AG04450 (cell line): ENCODE data around the gene GDF7. TPM values are rescaled to one million over a fixed set of nuclear protein-coding genes. Genes with fewer than 3 reads are reported as not detected.

Experiments used
- CTCF ChIA-PET: fragments of 300-600, 350-600 bp; formaldehyde crosslinking; extraction: SDS; loops from one replicate; lab custom pipeline; 2022; ENCODE audit warnings: antibody characterized with exemption, inconsistent platforms; lab: Charles Lee
- POLR2A ChIA-PET: fragments of 350-600 bp; formaldehyde crosslinking; extraction: SDS; loops from one replicate; lab custom pipeline; 2021; ENCODE audit warnings: antibody characterized with exemption, inconsistent platforms; lab: Yijun Ruan, JAX
- DNase-seq: peaks from one replicate; pipeline ENCODE4 v3.0.0-alpha.2; 2011; ENCODE audit warnings: low read depth, low spot score
- H3K27ac ChIP-seq: one replicate; pipeline ENCODE4 v1.5.1; 2012; ENCODE audit warnings: low read depth, low read length, control low read depth
- H3K27me3 ChIP-seq: one replicate; pipeline ENCODE4 v1.6.0; 2012; ENCODE audit warnings: low read length; ENCODE audit not compliant: control insufficient read depth, insufficient read depth
- H3K4me3 ChIP-seq: 2 replicates; pipeline ENCODE4 v1.5.1; 2011; ENCODE audit warnings: mild to moderate bottlenecking, low read depth, low read length, control low read depth
- H3K9me3 ChIP-seq: 2 replicates; pipeline ENCODE4 v1.5.1; 2012; ENCODE audit warnings: low read length; ENCODE audit not compliant: control insufficient read depth, insufficient read depth
- polyA plus RNA-seq: library from polyadenylated mRNA; depleted of rRNA; stranded (reverse); fragments of >200 nt; gene quantifications from 2 replicates; pipeline ENCODE4 v1.2.3, GENCODE V29; 2011
- TF ChIP-seq, protein P1 (sequence below): IDR thresholded peaks from 2 replicates; pipeline ENCODE4 v1.5.1; 2011; ENCODE audit warnings: low read depth, low read length, control low read depth, inconsistent platforms

The GDF7 gene
- polyA plus RNA-seq, 1 experiment: 0.01 TPM

DNA sequence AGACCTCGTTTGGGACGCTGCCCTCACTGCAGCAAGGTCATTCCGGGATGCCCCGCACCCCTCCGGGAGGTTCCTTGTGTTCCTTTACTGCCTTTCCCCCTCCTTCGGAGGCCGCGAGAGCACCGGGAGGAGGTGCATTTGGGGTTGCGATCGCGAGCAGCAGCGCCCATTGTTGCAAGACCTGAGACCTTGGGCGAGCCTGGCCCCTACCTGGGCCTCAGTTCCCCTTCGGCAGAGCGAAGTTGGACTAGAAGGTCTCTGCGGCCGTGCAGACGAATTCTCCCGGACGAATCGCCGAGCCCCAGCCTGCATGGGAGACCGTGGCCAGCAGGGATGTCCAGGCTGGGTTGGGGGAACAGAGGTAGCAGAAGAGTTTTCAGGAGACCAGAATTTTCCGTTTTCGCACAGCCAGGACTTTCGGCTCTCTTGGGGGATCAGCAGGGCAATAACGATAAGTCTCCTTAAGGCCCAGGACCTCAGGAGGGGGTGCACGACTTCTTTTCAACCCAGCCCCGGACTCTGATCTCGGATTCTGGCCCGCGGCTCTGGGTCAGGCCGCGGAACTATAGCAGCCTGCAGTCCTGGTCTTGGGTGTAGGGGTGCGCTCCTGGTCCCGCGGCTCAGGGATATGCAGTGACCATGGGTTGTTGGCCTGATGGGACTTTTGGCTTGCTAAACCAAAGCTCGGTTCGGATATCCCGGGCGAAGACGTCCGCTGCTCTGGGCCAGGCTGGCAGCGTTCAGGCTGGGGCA is 2.8 kb downstream of the GDF7 start:
- H3K4me3 ChIP-seq: no peak overlapping the region
- no peak overlapping the region for H3K27ac ChIP-seq
- DNase-seq: no peak
- ChIA-PET POLR2A (no interaction called here), CTCF (interaction anchor here (1.0 to 8.1 kb wide), 2 partner anchors 8 to 18 kb away, joined by 4 to 94 read pairs; no protein-coding TSS in a partner anchor)
- TF ChIP-seq, protein P1, sequence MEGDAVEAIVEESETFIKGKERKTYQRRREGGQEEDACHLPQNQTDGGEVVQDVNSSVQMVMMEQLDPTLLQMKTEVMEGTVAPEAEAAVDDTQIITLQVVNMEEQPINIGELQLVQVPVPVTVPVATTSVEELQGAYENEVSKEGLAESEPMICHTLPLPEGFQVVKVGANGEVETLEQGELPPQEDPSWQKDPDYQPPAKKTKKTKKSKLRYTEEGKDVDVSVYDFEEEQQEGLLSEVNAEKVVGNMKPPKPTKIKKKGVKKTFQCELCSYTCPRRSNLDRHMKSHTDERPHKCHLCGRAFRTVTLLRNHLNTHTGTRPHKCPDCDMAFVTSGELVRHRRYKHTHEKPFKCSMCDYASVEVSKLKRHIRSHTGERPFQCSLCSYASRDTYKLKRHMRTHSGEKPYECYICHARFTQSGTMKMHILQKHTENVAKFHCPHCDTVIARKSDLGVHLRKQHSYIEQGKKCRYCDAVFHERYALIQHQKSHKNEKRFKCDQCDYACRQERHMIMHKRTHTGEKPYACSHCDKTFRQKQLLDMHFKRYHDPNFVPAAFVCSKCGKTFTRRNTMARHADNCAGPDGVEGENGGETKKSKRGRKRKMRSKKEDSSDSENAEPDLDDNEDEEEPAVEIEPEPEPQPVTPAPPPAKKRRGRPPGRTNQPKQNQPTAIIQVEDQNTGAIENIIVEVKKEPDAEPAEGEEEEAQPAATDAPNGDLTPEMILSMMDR: no peak
- peaks cover 4% of the 10 kb centered on the region; the same call in 1 of the 2 replicates for H3K9me3 ChIP-seq
- peaks cover 76% of the 10 kb centered on the region for H3K27me3 ChIP-seq

- peaks cover 4% of the 10 kb centered on the region; the same call in 1 of the 2 replicates for H3K9me3 ChIP-seq
- no peak for DNase-seq
- H3K4me3 ChIP-seq: no peak overlapping the region
- no peak overlapping the region for H3K27ac ChIP-seq
- ChIA-PET POLR2A (interaction anchor here (0.6 kb wide), 1 partner anchor 49 kb away, joined by 3 read pairs; no protein-coding TSS in a partner anchor), CTCF (interaction anchor here (0.9 to 8.1 kb wide), 2 partner anchors 9 to 293 kb away, joined by 3 to 94 read pairs; no protein-coding TSS in a partner anchor)
- TF ChIP-seq, protein P1: no peak
- H3K27me3 ChIP-seq: peaks cover 69% of the 10 kb centered on the region
Measured at GRCh38 chr2:20670315-20671035, 3.5 kb downstream of the GDF7 start.

DNA sequence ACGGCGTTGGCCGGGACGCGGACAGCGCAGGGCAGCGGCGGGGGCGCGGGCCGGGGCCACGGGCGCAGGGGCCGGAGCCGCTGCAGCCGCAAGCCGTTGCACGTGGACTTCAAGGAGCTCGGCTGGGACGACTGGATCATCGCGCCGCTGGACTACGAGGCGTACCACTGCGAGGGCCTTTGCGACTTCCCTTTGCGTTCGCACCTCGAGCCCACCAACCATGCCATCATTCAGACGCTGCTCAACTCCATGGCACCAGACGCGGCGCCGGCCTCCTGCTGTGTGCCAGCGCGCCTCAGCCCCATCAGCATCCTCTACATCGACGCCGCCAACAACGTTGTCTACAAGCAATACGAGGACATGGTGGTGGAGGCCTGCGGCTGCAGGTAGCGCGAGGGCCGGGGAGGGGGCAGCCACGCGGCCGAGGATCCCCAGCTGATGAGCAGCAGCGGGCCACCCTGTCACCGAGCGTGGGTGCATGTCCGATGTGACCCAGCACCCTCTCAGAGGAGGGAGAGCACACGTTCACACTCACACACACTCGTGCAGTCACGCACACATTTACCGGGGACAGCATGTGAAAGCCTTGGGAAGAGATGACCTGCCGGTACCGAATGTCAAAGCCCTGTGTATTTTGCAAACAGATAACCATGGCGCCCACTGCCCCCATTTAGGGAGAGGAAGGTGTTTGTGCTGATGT is 4.2 kb downstream of the GDF7 start:
- TF ChIP-seq, protein P1: no peak
- no peak overlapping the region for H3K27ac ChIP-seq
- CTCF ChIA-PET: interaction anchor here (0.6 to 8.1 kb wide), 5 partner anchors 10 to 292 kb away, joined by 3 to 94 read pairs (median 3); no protein-coding TSS in a partner anchor
- peaks cover 4% of the 10 kb centered on the region; the same call in 1 of the 2 replicates for H3K9me3 ChIP-seq
- POLR2A ChIA-PET: no interaction called here
- H3K27me3 ChIP-seq: peaks cover 62% of the 10 kb centered on the region
- no peak overlapping the region for H3K4me3 ChIP-seq
- DNase-seq: no peak

- CTCF ChIA-PET: interaction anchor here (0.6 to 8.1 kb wide), 4 partner anchors 10 to 253 kb away, joined by 3 to 94 read pairs (median 3); no protein-coding TSS in a partner anchor
- peaks cover 4% of the 10 kb centered on the region; the same call in 1 of the 2 replicates for H3K9me3 ChIP-seq
- POLR2A ChIA-PET: no interaction called here
- H3K4me3 ChIP-seq: no peak overlapping the region
- H3K27me3 ChIP-seq: peaks cover 56% of the 10 kb centered on the region
- TF ChIP-seq, protein P1: no peak
- no peak for DNase-seq
- H3K27ac ChIP-seq: no peak overlapping the region
Measured at GRCh38 chr2:20671736-20672080, 4.8 kb downstream of the GDF7 start.
